Gastrocnemius medialis (tissue), 4 donors: ENCODE results near the gene PIEZO1. TPM values are rescaled to one million over a fixed set of nuclear protein-coding genes. Genes with fewer than 3 reads are reported as not detected.

Experiments
- ATAC-seq, 2 donors: fragments of 150-250 bp; one replicate each; pipeline ENCODE4 v1.9.1; 2016
- DNase-seq, 2 donors: peaks; one replicate each; pipeline ENCODE4 v3.0.0-alpha.2; 2019
- H3K27ac ChIP-seq, 4 donors: fragments of 200-600 bp; sonication (generic); 1 replicate in 1 of 4; 2 replicates in 3 of 4; pipeline ENCODE4 v1.5.1; 2016 to 2018; ENCODE audit warnings: mild to moderate bottlenecking in 2 of 4, moderate library complexity in 1 of 4
- H3K27me3 ChIP-seq, 3 donors: fragments of 200-600 bp; sonication (generic) in 2 of 3; 1 replicate in 1 of 3; 2 replicates in 2 of 3; pipeline versions ENCODE4 v1.5.1 to v1.6.0; 2016 to 2019; ENCODE audit warnings: mild to moderate bottlenecking in 1 of 3, moderate library complexity in 1 of 3
- H3K36me3 ChIP-seq, 2 donors: fragments of 200-600 bp; sonication (generic) in 1 of 2; one replicate each; pipeline ENCODE4 v1.5.1; 2017 to 2018
- H3K4me1 ChIP-seq, 2 donors: fragments of 200-600 bp; sonication (generic) in 1 of 2; one replicate each; pipeline ENCODE4 v1.5.1; 2016 to 2017; ENCODE audit warnings: mild to moderate bottlenecking in 2 of 2
- H3K4me3 ChIP-seq, 4 donors: fragments of 200-600 bp; sonication (generic) in 3 of 4; 1 replicate in 1 of 4; 2 replicates in 3 of 4; pipeline ENCODE4 v1.5.1; 2016 to 2019; ENCODE audit warnings: mild to moderate bottlenecking in 2 of 4
- H3K9me3 ChIP-seq, 3 donors: fragments of 200-600 bp; sonication (generic) in 2 of 3; 1 replicate in 1 of 3; 2 replicates in 2 of 3; pipeline ENCODE4 v1.5.1; 2016 to 2019
- CTCF ChIP-seq, 5 experiments: fragments of 450-650 bp in 3 of 5; fragments of 200-600 bp in 2 of 5; sonication (generic) in 2 of 5; IDR thresholded peaks in 4 of 5; conservative IDR thresholded peaks in 1 of 5; 1 replicate in 4 of 5; 2 replicates in 1 of 5; pipeline ENCODE4 v1.5.1; 2016 to 2019; ENCODE audit warnings: antibody characterized with exemption in 5 of 5, mild to moderate bottlenecking in 3 of 5, moderate library complexity in 3 of 5
- POLR2A ChIP-seq, 2 donors: fragments of 450-650 bp; IDR thresholded peaks; one replicate each; pipeline ENCODE4 v1.6.1; 2017; ENCODE audit warnings: antibody characterized with exemption in 2 of 2, mild to moderate bottlenecking in 2 of 2, moderate library complexity in 2 of 2
- in situ Hi-C, 4 donors: fragments of 200-750 bp; cut with MboI; loops; one replicate each; pipeline versions ENCODE4 v1.15.0 to v1.8.0; 2017; ENCODE audit warnings: low sequenced_read_pairs in 4 of 4
- intact Hi-C: fragments of 100-400 bp; cut with DNase I; formaldehyde crosslinking; loops from one replicate; pipeline ENCODE4 v1.15.1; 2023; ENCODE audit warnings: low total_unique reads
- total RNA-seq, 4 donors: library from RNA; depleted of rRNA; stranded (reverse); fragments of >200 nt; gene quantifications; one replicate each; pipeline versions ENCODE4 v1.1.0 to v1.2.3, GENCODE V29; 2016

The PIEZO1 gene
- total RNA-seq, 4 donors from 2014 or later, result 9.0 to 37.0 (median 16.5) TPM

GRCh38 chr16:88748364-88748763 lies 36.7 kb downstream of the PIEZO1 start:
- in situ Hi-C loops, result loop anchor here in 2 of 4 donors (25.0 kb wide), 1 partner anchor 464 kb away; the partner anchor contains the start of genes SLC22A31 (in 2 of the 2) and ZNF778 (in 2 of the 2)
- no peaks in the 10 kb centered on the region for H3K9me3 ChIP-seq
- peaks cover 0 to 10% of the 10 kb centered on the region in 2 donors for H3K4me1 ChIP-seq
- TF ChIP-seq CTCF (IDR thresholded peaks at IDR 0.05 in 4 of 5, conservative IDR thresholded peaks at IDR 0.05 in 1 of 5), result no peak
- TF ChIP-seq POLR2A (IDR thresholded peaks at IDR 0.05), result no peak
- H3K27ac ChIP-seq, result no peak overlapping the region
- DNase-seq (no peak), ATAC-seq (no peak)
- H3K4me3 ChIP-seq, result no peak overlapping the region
- intact Hi-C loops, result no loop called here
- H3K36me3 ChIP-seq, result no peaks in the 10 kb centered on the region
- peaks cover 0 to 11% (median 0%) of the 10 kb centered on the region in 3 donors for H3K27me3 ChIP-seq

GRCh38 chr16:88747588-88748301 lies 37.3 kb downstream of the PIEZO1 start:
- peaks cover 0 to 11% (median 0%) of the 10 kb centered on the region in 3 donors for H3K27me3 ChIP-seq
- H3K9me3 ChIP-seq, result no peaks in the 10 kb centered on the region
- no peak overlapping the region for H3K27ac ChIP-seq
- H3K4me3 ChIP-seq, result no peak overlapping the region
- no peak for DNase-seq
- no peak for ATAC-seq
- H3K4me1 ChIP-seq, result peaks cover 0 to 10% of the 10 kb centered on the region in 2 donors
- TF ChIP-seq CTCF (IDR thresholded peaks at IDR 0.05 in 4 of 5, conservative IDR thresholded peaks at IDR 0.05 in 1 of 5), result peak in 1 of 5 experiments; percentile 16
- TF ChIP-seq POLR2A (IDR thresholded peaks at IDR 0.05), result no peak
- no peaks in the 10 kb centered on the region for H3K36me3 ChIP-seq
- in situ Hi-C loops, result loop anchor here in 2 of 4 donors (25.0 kb wide), 1 partner anchor 465 kb away; the partner anchor contains the start of genes SLC22A31 (in 2 of the 2) and ZNF778 (in 2 of the 2)
- intact Hi-C loops, result no loop called here

- H3K27me3 ChIP-seq, result peaks cover 0 to 11% (median 0%) of the 10 kb centered on the region in 3 donors
- intact Hi-C loops (no loop called here), in situ Hi-C loops (loop anchor here in 2 of 4 donors (25.0 kb wide), 1 partner anchor 466 kb away; the partner anchor contains the start of genes SLC22A31 (in 2 of the 2) and ZNF778 (in 2 of the 2))
- H3K27ac ChIP-seq, result no peak overlapping the region
- no peak for TF ChIP-seq CTCF (IDR thresholded peaks at IDR 0.05 in 4 of 5, conservative IDR thresholded peaks at IDR 0.05 in 1 of 5)
- TF ChIP-seq POLR2A (IDR thresholded peaks at IDR 0.05), result no peak
- DNase-seq (no peak), ATAC-seq (no peak)
- no peaks in the 10 kb centered on the region for H3K9me3 ChIP-seq
- H3K36me3 ChIP-seq, result no peaks in the 10 kb centered on the region
- no peak overlapping the region for H3K4me3 ChIP-seq
- peaks cover 0 to 10% of the 10 kb centered on the region in 2 donors for H3K4me1 ChIP-seq
Observed at GRCh38 chr16:88746506-88746905, 38.5 kb downstream of the PIEZO1 start.

GRCh38 chr16:88744577-88745521 lies 40.2 kb downstream of the PIEZO1 start:
- ATAC-seq (no peak), DNase-seq (no peak)
- in situ Hi-C loops (loop anchor here in 2 of 4 donors (25.0 kb wide), 1 partner anchor 467 kb away; the partner anchor contains the start of genes SLC22A31 (in 2 of the 2) and ZNF778 (in 2 of the 2)), intact Hi-C loops (loop anchor here (1.0 kb wide), 1 partner anchor 40 kb away; the partner anchor contains the start of gene PIEZO1)
- TF ChIP-seq POLR2A (IDR thresholded peaks at IDR 0.05) (no peak), CTCF (IDR thresholded peaks at IDR 0.05 in 4 of 5, conservative IDR thresholded peaks at IDR 0.05 in 1 of 5) (no peak)
- Histone ChIP-seq H3K36me3 (no peaks in the 10 kb centered on the region), H3K4me3 (no peak overlapping the region), H3K9me3 (no peaks in the 10 kb centered on the region), H3K4me1 (peaks cover 0 to 10% of the 10 kb centered on the region in 2 donors), H3K27me3 (peaks cover 0 to 11% (median 0%) of the 10 kb centered on the region in 3 donors), H3K27ac (no peak overlapping the region)
